CD8-positive, alpha-beta memory T cell (primary cell): ENCODE data around the gene VAV3. TPM values are rescaled to one million over a fixed set of nuclear protein-coding genes. Genes with fewer than 3 reads are reported as not detected.

Experiments used
- CTCF ChIA-PET: fragments of 350-600 bp; sonication (Branson Sonifier 250); formaldehyde crosslinking; loops from one replicate; lab custom pipeline; 2021; ENCODE audit warnings: antibody characterized with exemption; lab: Charles Lee
- POLR2A ChIA-PET: fragments of 350-600 bp; sonication (Branson Sonifier 250); formaldehyde crosslinking; loops from one replicate; lab custom pipeline; 2021; ENCODE audit warnings: antibody characterized with exemption; lab: Charles Lee
- DNase-seq, 5 donors: peaks; one replicate each; pipeline versions ENCODE4 v3.0.0 to v3.0.0-alpha.2; 2020 to 2022; ENCODE audit warnings: mixed read lengths in 1 of 5
- H3K27ac ChIP-seq: one replicate; pipeline ENCODE4 v1.7.0; 2013; ENCODE audit warnings: low read depth, mild to moderate bottlenecking, low read length, moderate library complexity
- H3K27me3 ChIP-seq: 2 replicates; pipeline ENCODE4 v1.7.0; 2013; ENCODE audit warnings: low read length, mild to moderate bottlenecking; ENCODE audit not compliant: insufficient read depth, poor library complexity, severe bottlenecking
- H3K36me3 ChIP-seq: 2 replicates; pipeline ENCODE4 v1.7.0; 2013; ENCODE audit warnings: mild to moderate bottlenecking, low read length, moderate library complexity; ENCODE audit not compliant: insufficient read depth
- H3K4me1 ChIP-seq: 2 replicates; pipeline ENCODE4 v1.7.0; 2013; ENCODE audit warnings: mild to moderate bottlenecking, low read length, moderate library complexity; ENCODE audit not compliant: insufficient read depth
- H3K4me3 ChIP-seq: 2 replicates; pipeline ENCODE4 v1.7.0; 2013; ENCODE audit warnings: mild to moderate bottlenecking, low read length
- H3K9me3 ChIP-seq: 2 replicates; pipeline ENCODE4 v1.7.0; 2013; ENCODE audit warnings: mild to moderate bottlenecking, low read length
- H3K27ac Mint-ChIP-seq, 8 donors: one replicate each; pipeline ENCODE4 v1.8.0; 2020 to 2021; ENCODE audit warnings: mixed read lengths in 8 of 8, mild to moderate bottlenecking in 6 of 8, inconsistent platforms in 3 of 8, moderate library complexity in 3 of 8
- H3K27me3 Mint-ChIP-seq, 2 donors: one replicate each; pipeline ENCODE4 v1.8.0; 2020 to 2021; ENCODE audit warnings: mixed read lengths in 2 of 2, mild to moderate bottlenecking in 1 of 2, moderate library complexity in 1 of 2
- H3K36me3 Mint-ChIP-seq, 3 donors: one replicate each; pipeline ENCODE4 v1.8.0; 2020 to 2021; ENCODE audit warnings: mixed read lengths in 3 of 3, inconsistent platforms in 1 of 3, mild to moderate bottlenecking in 1 of 3
- H3K4me1 Mint-ChIP-seq, 3 donors: one replicate each; pipeline ENCODE4 v1.8.0; 2020 to 2021; ENCODE audit warnings: mixed read lengths in 3 of 3, inconsistent platforms in 1 of 3, mild to moderate bottlenecking in 1 of 3
- H3K4me3 Mint-ChIP-seq, 7 donors: one replicate each; pipeline ENCODE4 v1.8.0; 2020 to 2021; ENCODE audit warnings: mixed read lengths in 7 of 7, mild to moderate bottlenecking in 6 of 7, moderate library complexity in 4 of 7, inconsistent platforms in 2 of 7
- H3K9me3 Mint-ChIP-seq, 5 donors: one replicate each; pipeline ENCODE4 v1.8.0; 2020 to 2022; ENCODE audit warnings: mixed read lengths in 5 of 5, mild to moderate bottlenecking in 3 of 5, moderate library complexity in 2 of 5, inconsistent platforms in 1 of 5
- polyA plus RNA-seq: library from polyadenylated mRNA; unstranded; fragments of 300-500 nt; fragmentation: Illumina TruSeq; gene quantifications from one replicate; pipeline ENCODE4 v1.2.3, GENCODE V29; 2021
- total RNA-seq, 2 experiments: library from RNA; stranded (reverse); gene quantifications; one replicate each; pipeline ENCODE4 v1.2.3, GENCODE V29; 2021

Gene VAV3
- total and polyA plus RNA-seq, 3 experiments from 2014 or later, result 4.4 to 13.7 (median 4.7) TPM

GRCh38 chr1:107875689-107876088 is 89.3 kb downstream of the VAV3 start:
- ChIA-PET POLR2A (no interaction called here), CTCF (no interaction called here)
- H3K36me3 ChIP-seq, result no peaks in the 10 kb centered on the region
- Mint-ChIP-seq H3K9me3 (peaks cover 4 to 14% (median 12%) of the 10 kb centered on the region in 5 donors), H3K4me1 (peaks cover 32 to 49% (median 47%) of the 10 kb centered on the region in 3 donors), H3K36me3 (peaks cover 2 to 25% (median 6%) of the 10 kb centered on the region in 3 donors), H3K27me3 (no peaks in the 10 kb centered on the region), H3K4me3 (peak overlapping the region in 1 of 7 donors; percentile 1), H3K27ac (peak overlapping the region in 3 of 8 donors; percentile 19 to 69 (median 67))
- H3K4me1 ChIP-seq, result no peaks in the 10 kb centered on the region
- no peak overlapping the region for H3K4me3 ChIP-seq
- H3K27me3 ChIP-seq, result no peaks in the 10 kb centered on the region
- DNase-seq, result no peak
- no peak overlapping the region for H3K27ac ChIP-seq
- no peaks in the 10 kb centered on the region for H3K9me3 ChIP-seq

GRCh38 chr1:107874221-107874620 is 90.8 kb downstream of the VAV3 start:
- Histone ChIP-seq H3K4me3 (no peak overlapping the region), H3K36me3 (no peaks in the 10 kb centered on the region), H3K9me3 (no peaks in the 10 kb centered on the region), H3K27ac (no peak overlapping the region), H3K27me3 (no peaks in the 10 kb centered on the region), H3K4me1 (no peaks in the 10 kb centered on the region)
- Mint-ChIP-seq H3K27ac (peak overlapping the region in 1 of 8 donors; percentile 81), H3K4me3 (no peak overlapping the region), H3K27me3 (no peaks in the 10 kb centered on the region), H3K4me1 (peaks cover 35 to 55% (median 48%) of the 10 kb centered on the region in 3 donors), H3K9me3 (peaks cover 4 to 14% (median 12%) of the 10 kb centered on the region in 5 donors), H3K36me3 (peaks cover 2 to 30% (median 5%) of the 10 kb centered on the region in 3 donors)
- ChIA-PET POLR2A (no interaction called here), CTCF (no interaction called here)
- DNase-seq, result no peak

- no peak overlapping the region for H3K4me3 ChIP-seq
- no peaks in the 10 kb centered on the region for H3K36me3 ChIP-seq
- no peak overlapping the region for H3K27ac ChIP-seq
- DNase-seq, result no peak
- POLR2A ChIA-PET, result no interaction called here
- no peaks in the 10 kb centered on the region for H3K4me1 ChIP-seq
- H3K27me3 Mint-ChIP-seq, result no peaks in the 10 kb centered on the region
- peaks cover under 1 to 8% (median 5%) of the 10 kb centered on the region in 5 donors for H3K9me3 Mint-ChIP-seq
- H3K4me1 Mint-ChIP-seq, result peaks cover 34 to 64% (median 53%) of the 10 kb centered on the region in 3 donors
- H3K36me3 Mint-ChIP-seq, result peaks cover 2 to 27% (median 4%) of the 10 kb centered on the region in 3 donors
- peak overlapping the region in 6 of 8 donors; percentile 43 to 90 (median 58) for H3K27ac Mint-ChIP-seq
- H3K27me3 ChIP-seq, result no peaks in the 10 kb centered on the region
- no peaks in the 10 kb centered on the region for H3K9me3 ChIP-seq
- peak overlapping the region in 4 of 7 donors; percentile 24 to 47 (median 38) for H3K4me3 Mint-ChIP-seq
- CTCF ChIA-PET, result no interaction called here
These were observed 93.1 kb downstream of the VAV3 start for GRCh38 chr1:107871687-107872395.

DNA sequence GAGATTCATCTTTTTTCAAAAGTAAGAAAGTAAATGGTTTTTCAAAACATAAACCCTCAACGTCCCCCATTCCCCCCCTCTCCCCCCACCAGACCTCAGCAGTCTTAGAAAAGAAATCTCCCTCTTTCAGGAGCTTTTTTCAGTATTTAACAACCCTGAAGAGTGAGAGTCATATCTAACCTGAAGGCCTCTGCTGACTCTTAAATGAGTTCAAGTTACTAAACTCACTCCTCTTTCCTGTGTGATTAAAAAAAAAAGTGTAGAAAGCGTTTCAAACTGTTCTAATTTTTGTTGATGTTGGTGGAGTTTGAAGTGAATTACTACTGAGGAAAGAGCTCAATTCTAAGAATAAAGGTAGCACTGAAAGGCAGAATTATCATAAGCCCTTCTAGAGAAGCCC is 93.7 kb downstream of the VAV3 start:
- peaks cover 35 to 63% (median 51%) of the 10 kb centered on the region in 3 donors for H3K4me1 Mint-ChIP-seq
- H3K27ac ChIP-seq, result no peak overlapping the region
- no peaks in the 10 kb centered on the region for H3K4me1 ChIP-seq
- no peak for DNase-seq
- ChIA-PET POLR2A (no interaction called here), CTCF (no interaction called here)
- H3K4me3 ChIP-seq, result no peak overlapping the region
- no peaks in the 10 kb centered on the region for H3K27me3 Mint-ChIP-seq
- H3K4me3 Mint-ChIP-seq, result peak overlapping the region in 3 of 7 donors; percentile 32 to 47 (median 43)
- H3K27ac Mint-ChIP-seq, result peak overlapping the region in 6 of 8 donors; percentile 5 to 90 (median 51)
- no peaks in the 10 kb centered on the region for H3K27me3 ChIP-seq
- no peaks in the 10 kb centered on the region for H3K36me3 ChIP-seq
- H3K9me3 Mint-ChIP-seq, result peaks cover 0 to 5% (median 3%) of the 10 kb centered on the region in 5 donors
- no peaks in the 10 kb centered on the region for H3K9me3 ChIP-seq
- H3K36me3 Mint-ChIP-seq, result peaks cover under 1 to 24% (median 6%) of the 10 kb centered on the region in 3 donors

DNA sequence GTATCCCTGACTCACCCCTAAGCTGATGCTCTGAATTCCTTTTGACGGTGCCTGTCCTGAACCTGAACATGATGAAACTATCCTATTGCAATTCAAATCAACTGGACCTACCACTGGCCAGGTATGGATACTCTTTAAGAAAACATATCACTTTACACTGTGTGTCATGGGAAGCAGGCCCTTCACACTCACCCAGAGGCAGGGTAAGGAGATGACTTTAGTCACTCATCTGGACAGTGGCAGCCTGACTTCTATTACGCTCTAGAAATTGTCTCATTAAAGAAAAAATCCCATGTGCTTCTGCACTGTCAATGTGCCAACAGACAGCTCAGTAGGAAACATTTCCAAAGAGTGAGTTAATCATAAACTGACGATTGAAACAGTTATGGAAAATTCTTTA is 94.3 kb downstream of the VAV3 start:
- Mint-ChIP-seq H3K4me3 (peak overlapping the region in 1 of 7 donors; percentile 0), H3K4me1 (peaks cover 36 to 62% (median 51%) of the 10 kb centered on the region in 3 donors), H3K27ac (peak overlapping the region in 6 of 8 donors; percentile 5 to 76 (median 43)), H3K27me3 (no peaks in the 10 kb centered on the region), H3K36me3 (peaks cover 0 to 19% (median 4%) of the 10 kb centered on the region in 3 donors), H3K9me3 (no peaks in the 10 kb centered on the region)
- no peaks in the 10 kb centered on the region for H3K36me3 ChIP-seq
- no peaks in the 10 kb centered on the region for H3K9me3 ChIP-seq
- ChIA-PET CTCF (no interaction called here), POLR2A (interaction anchor here (0.6 kb wide), 1 partner anchor 34 kb away, joined by 4 read pairs; no protein-coding TSS in a partner anchor)
- DNase-seq, result no peak
- H3K27me3 ChIP-seq, result no peaks in the 10 kb centered on the region
- no peak overlapping the region for H3K4me3 ChIP-seq
- peaks cover 3% of the 10 kb centered on the region for H3K4me1 ChIP-seq
- H3K27ac ChIP-seq, result no peak overlapping the region

GRCh38 chr1:107867897-107868296 is 97.1 kb downstream of the VAV3 start:
- Histone ChIP-seq H3K27me3 (no peaks in the 10 kb centered on the region), H3K27ac (no peak overlapping the region), H3K4me1 (peaks cover 10% of the 10 kb centered on the region), H3K4me3 (no peak overlapping the region), H3K9me3 (no peaks in the 10 kb centered on the region), H3K36me3 (no peaks in the 10 kb centered on the region)
- peaks cover 0 to 2% (median 0%) of the 10 kb centered on the region in 5 donors for H3K9me3 Mint-ChIP-seq
- H3K4me3 Mint-ChIP-seq, result no peak overlapping the region
- H3K4me1 Mint-ChIP-seq, result peaks cover 42 to 66% (median 61%) of the 10 kb centered on the region in 3 donors
- POLR2A ChIA-PET, result no interaction called here
- peak overlapping the region in 7 of 8 donors; percentile 11 to 93 (median 59) for H3K27ac Mint-ChIP-seq
- no peaks in the 10 kb centered on the region for H3K27me3 Mint-ChIP-seq
- CTCF ChIA-PET, result no interaction called here
- H3K36me3 Mint-ChIP-seq, result peaks cover 0 to 14% (median 10%) of the 10 kb centered on the region in 3 donors
- no peak for DNase-seq

- Mint-ChIP-seq H3K27ac (peak overlapping the region in 3 of 8 donors; percentile 18 to 86 (median 64)), H3K9me3 (peaks cover 0 to 5% (median 2%) of the 10 kb centered on the region in 5 donors), H3K4me3 (no peak overlapping the region), H3K36me3 (peaks cover 0 to 14% (median 11%) of the 10 kb centered on the region in 3 donors), H3K27me3 (no peaks in the 10 kb centered on the region), H3K4me1 (peaks cover 42 to 68% (median 65%) of the 10 kb centered on the region in 3 donors)
- DNase-seq, result no peak
- Histone ChIP-seq H3K27ac (no peak overlapping the region), H3K4me3 (no peak overlapping the region), H3K4me1 (peaks cover 10% of the 10 kb centered on the region), H3K36me3 (no peaks in the 10 kb centered on the region), H3K9me3 (no peaks in the 10 kb centered on the region), H3K27me3 (no peaks in the 10 kb centered on the region)
- CTCF ChIA-PET, result no interaction called here
- POLR2A ChIA-PET, result no interaction called here
These were observed 97.6 kb downstream of the VAV3 start for GRCh38 chr1:107867422-107867821.

DNA sequence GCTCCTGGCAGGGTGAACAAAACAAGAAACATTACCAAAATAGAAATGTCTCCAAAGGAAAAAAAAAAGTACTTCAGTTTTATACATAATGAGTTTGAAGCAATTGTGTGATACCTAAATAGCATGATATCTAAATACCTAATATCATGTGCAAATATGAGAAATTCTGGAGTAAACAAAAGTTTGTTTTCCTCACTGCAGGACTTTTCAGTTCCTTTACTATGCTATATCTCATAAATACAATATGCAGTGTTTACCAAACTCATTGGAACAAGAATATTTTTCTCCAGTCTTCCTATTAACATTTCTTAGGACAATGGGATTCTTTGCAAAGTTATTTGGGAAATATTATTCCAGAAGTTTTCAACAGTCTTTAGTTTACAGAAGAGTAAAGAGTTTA is 98.1 kb downstream of the VAV3 start:
- Mint-ChIP-seq H3K4me3 (peak overlapping the region in 1 of 7 donors; percentile 10), H3K4me1 (peaks cover 45 to 69% (median 67%) of the 10 kb centered on the region in 3 donors), H3K27ac (peak overlapping the region in 3 of 8 donors; percentile 18 to 86 (median 61)), H3K36me3 (peaks cover 0 to 18% (median 11%) of the 10 kb centered on the region in 3 donors), H3K27me3 (no peaks in the 10 kb centered on the region), H3K9me3 (peaks cover 3 to 11% (median 7%) of the 10 kb centered on the region in 5 donors)
- H3K4me1 ChIP-seq, result peaks cover 10% of the 10 kb centered on the region
- ChIA-PET POLR2A (no interaction called here), CTCF (no interaction called here)
- no peaks in the 10 kb centered on the region for H3K36me3 ChIP-seq
- no peak overlapping the region for H3K27ac ChIP-seq
- H3K27me3 ChIP-seq, result no peaks in the 10 kb centered on the region
- no peaks in the 10 kb centered on the region for H3K9me3 ChIP-seq
- no peak overlapping the region for H3K4me3 ChIP-seq
- no peak for DNase-seq
